LNCaP clone FGC (cell line): ENCODE results near the gene ACKR3.

Source experiments
- DNase-seq: peaks from one replicate; pipeline ENCODE4 v3.0.0-alpha.2; 2011; ENCODE audit warnings: low read depth
- H3K4me3 ChIP-seq: 2 replicates; pipeline ENCODE4 v1.5.1; 2011; ENCODE audit warnings: mild to moderate bottlenecking, low read depth, low read length, control low read depth
- TF ChIP-seq, protein P1 (sequence below): IDR thresholded peaks from 2 replicates; pipeline ENCODE4 v1.5.1; 2012; ENCODE audit warnings: mild to moderate bottlenecking; ENCODE audit not compliant: control insufficient read depth, insufficient read depth; ENCODE audit errors: extremely low read depth

ACKR3 gene

DNA sequence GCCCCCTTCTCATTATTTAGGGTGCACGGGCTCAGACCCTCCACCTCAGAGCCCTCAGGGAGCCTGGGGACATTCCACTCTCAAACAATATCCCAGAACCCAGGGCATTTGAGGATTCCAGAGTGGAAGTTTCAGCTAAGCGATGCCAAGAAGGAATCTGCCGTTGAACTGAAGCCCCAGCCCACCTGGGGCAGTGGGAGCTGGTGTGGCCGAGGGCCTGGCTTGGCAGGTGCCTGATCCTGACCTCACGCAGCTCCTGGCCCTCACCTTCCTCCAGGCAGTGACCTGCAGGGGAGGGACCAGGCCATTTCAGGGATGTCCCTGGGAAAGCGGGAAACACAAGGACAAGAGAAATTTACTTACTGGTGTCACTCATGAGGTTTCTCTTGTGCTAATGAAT, 58.2 kb downstream of the ACKR3 start:
- H3K4me3 ChIP-seq = no peak overlapping the region
- DNase-seq = no peak
- TF ChIP-seq, protein P1, sequence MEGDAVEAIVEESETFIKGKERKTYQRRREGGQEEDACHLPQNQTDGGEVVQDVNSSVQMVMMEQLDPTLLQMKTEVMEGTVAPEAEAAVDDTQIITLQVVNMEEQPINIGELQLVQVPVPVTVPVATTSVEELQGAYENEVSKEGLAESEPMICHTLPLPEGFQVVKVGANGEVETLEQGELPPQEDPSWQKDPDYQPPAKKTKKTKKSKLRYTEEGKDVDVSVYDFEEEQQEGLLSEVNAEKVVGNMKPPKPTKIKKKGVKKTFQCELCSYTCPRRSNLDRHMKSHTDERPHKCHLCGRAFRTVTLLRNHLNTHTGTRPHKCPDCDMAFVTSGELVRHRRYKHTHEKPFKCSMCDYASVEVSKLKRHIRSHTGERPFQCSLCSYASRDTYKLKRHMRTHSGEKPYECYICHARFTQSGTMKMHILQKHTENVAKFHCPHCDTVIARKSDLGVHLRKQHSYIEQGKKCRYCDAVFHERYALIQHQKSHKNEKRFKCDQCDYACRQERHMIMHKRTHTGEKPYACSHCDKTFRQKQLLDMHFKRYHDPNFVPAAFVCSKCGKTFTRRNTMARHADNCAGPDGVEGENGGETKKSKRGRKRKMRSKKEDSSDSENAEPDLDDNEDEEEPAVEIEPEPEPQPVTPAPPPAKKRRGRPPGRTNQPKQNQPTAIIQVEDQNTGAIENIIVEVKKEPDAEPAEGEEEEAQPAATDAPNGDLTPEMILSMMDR = no peak

DNA sequence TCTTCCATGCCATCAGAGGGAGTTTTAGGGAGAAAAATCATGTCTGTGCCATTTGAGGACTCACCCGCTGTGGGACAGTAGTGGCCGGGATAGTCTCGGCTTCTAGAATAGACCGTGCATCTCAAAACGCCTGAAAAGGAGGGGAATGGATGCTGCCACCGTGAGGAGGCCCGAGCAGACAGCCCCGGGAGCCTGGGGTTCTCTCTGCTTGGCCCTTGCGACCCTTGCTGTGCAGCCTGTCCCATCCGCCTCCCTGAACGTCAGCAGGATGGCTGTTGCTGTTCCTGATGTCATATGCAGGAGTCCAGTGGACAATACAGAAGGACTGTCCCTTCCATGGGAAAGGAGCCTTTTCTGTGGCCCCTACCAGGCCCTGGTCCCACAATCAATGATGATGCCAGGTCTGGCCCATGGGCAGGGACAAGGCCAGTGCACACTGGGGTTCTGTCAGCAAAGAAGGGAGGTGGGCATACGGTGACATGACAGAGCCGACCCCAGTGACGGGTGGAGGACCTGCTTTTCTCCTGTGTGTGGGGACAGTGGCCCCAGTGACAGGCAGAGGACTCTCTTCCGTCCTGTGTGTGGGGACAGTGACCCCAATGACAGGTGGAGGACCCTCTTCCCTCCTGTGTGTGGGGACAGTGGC, 58.8 kb downstream of the ACKR3 start:
- H3K4me3 ChIP-seq = no peak overlapping the region
- TF ChIP-seq, protein P1 = no peak
- no peak for DNase-seq

DNA sequence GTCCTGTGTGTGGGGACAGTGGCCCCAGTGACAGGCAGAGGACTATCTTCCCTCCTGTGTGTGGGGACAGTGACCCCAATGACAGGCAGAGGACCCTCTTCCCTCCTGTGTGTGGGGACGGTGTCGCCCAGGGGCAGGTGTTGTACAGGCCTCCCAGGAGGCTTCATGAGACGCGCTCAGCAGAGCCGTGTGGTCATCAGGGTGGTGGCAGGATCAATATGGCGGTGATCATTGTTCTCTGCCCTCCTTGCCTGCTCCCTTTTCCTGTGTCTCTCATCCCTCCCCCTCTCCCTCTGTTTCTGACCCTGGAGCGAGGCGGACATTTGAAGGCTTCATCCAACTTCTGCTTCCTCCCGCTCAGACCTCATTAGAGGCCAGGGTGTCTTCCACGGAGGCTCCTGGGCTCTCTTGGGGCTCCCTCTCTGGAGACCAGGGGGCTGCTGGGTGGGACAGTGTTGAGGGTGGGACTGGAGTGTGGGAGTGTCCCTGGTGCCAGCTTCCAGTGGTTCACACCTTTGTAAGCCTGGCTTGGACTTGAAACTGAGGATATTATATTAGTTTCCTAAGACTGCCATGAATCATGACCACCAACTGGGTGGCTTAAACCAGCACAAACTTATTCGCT, 59.5 kb downstream of the ACKR3 start:
- TF ChIP-seq, protein P1 = no peak
- H3K4me3 ChIP-seq = no peak overlapping the region
- DNase-seq = no peak

DNA sequence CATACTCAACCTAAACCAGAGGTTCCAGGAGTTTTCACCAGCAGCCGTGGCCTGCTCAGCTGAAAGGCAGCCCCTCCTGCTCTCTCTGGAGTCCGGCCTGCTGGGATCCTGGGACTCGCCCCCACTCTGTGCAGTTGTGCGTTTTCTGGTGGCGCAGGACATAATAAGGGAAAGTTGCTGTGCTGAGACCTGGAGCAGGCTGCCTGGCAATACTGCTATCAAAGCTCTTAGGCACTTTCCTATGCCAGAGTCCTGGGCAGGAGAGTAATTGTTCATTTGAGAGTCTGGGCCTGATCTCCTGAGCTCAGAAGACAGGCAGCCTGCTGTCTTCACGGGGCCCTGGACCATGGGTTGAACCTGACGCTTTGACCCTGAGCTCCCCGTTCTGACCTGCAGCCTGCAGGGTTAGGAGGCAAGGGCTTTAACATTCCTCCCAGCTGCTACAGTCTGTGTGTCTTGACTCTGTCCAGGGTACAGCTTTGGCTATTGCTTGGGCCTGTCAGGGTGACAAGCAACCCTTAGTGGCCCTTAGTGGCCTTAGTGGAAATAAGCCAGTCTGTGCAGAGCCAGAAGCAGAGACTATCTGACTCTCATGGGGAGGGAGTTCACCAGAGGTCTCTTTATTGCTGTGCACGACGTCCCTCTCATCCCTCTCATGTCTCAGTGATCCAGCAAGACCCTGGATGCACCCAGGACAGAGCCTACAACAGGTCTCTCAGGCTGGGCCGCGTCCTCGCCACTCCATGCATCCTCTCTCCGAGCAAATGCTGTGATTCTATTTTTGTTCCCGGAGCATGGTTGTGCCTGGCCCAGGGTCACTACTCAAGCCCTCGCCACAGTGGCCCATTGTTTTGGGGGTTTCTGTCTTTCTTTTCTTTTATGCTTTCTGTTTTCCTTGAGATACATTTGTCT, 60.6 kb downstream of the ACKR3 start:
- no peak overlapping the region for H3K4me3 ChIP-seq
- DNase-seq = no peak
- TF ChIP-seq, protein P1 = no peak

DNA sequence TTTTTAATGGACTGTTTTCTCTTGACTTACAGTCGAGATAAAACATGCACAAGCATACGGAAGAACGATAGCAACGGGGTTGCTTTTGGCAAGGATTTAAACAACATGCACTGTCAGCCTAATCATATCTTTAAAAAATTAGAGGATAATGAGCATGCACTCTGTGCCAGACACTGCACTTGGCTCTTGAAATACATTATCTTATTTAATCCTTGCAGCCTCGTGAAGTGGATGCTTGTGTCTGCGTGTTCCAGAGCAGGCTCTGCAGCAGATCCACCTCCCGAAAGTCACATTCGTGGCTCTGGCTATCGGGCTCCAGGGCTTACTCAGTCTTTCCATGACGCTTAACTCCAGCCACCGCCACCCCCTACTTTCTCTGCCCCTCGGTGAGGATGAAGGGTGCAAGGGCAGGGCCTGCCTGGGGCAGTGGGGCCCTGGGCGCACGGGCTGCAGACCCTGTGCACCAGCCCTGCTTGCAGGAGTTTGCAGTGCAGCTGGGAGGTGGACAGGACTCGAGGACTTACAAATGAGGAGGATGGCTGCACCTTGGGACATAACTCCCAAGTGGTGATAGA, 61.7 kb downstream of the ACKR3 start:
- no peak for DNase-seq
- TF ChIP-seq, protein P1 = no peak
- no peak overlapping the region for H3K4me3 ChIP-seq

DNA sequence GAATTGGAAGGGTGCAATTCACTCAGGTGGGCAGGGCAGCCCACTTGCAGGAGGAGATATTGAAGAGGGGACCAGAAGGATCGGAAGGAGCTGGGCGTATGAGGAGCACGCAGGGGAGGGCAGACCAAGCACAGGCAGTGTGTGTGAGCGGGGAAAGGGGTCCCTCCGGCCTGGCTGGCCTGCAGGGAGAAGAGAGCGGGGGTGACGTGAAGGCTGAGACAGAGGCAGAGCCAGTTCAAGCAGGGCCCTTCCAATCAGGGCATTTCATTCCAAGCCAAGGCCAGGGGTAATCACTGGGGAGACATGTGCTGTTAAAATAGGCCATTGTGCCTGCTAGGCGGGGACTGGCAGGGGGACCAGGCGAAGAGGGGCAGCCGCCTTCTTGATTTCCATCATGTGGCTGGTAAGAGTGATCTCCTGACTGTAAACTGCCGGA, 62.2 kb downstream of the ACKR3 start:
- no peak for DNase-seq
- TF ChIP-seq, protein P1 = no peak
- no peak overlapping the region for H3K4me3 ChIP-seq
